ENCODE measurements around the gene PPP1R9B.

DNA sequence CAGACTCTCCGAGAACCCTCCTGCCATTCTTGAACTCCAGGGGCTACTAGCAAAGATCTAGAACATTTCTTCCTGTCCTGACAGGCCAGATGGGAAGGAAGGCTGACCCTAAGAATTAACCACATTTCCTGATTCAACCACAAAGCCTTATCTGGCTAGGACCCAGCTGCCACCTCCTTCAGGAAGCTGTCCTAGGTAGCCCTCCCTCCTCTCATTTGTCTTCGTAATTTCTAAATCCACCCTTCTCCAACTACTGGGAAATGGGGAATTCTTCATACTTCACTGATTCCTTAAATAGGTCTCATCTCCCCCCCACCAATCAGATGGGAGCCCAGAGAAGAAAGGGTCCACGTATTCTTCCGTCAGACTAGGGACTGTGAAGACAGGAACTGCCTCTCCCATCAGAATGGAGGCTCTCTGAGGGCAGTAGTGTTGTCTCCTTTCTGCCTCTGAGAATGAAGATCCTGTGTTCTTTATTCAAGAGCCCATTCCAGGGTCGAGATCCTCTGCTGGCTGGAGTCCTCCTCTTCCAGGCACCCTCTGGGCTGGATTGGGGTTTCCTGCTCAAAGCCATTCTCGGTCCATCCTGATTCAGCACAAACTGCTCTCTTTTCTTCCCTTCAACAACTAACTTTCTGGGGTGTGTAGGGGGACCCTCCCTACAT is 22.6 kb downstream of the PPP1R9B start:
- TF ChIP-seq EZH2 (IDR thresholded peaks at IDR 0.05) (no peak), POLR2AphosphoS5 (IDR thresholded peaks at IDR 0.05; ENCODE audit: borderline replicate concordance, low read depth, low read length) (no peak)
